Suprapubic skin (tissue), 4 donors: ENCODE data around the gene EFTUD2. TPM values are rescaled to one million over a fixed set of nuclear protein-coding genes. Genes with fewer than 3 reads are reported as not detected.

Experiments
- DNase-seq, 2 donors: peaks; one replicate each; pipeline ENCODE4 v3.0.0-alpha.2; 2019; ENCODE audit warnings: low spot score in 2 of 2
- H3K27ac ChIP-seq: fragments of 200-600 bp; sonication (generic); one replicate; pipeline ENCODE4 v1.5.1; 2019
- H3K27me3 ChIP-seq: fragments of 200-600 bp; sonication (generic); one replicate; pipeline ENCODE4 v1.5.1; 2019
- H3K36me3 ChIP-seq: fragments of 200-600 bp; sonication (generic); one replicate; pipeline ENCODE4 v1.5.1; 2019
- H3K4me1 ChIP-seq: fragments of 200-600 bp; sonication (generic); one replicate; pipeline ENCODE4 v1.5.1; 2019
- H3K4me3 ChIP-seq: fragments of 200-600 bp; sonication (generic); one replicate; pipeline ENCODE4 v1.5.1; 2019; ENCODE audit warnings: mild to moderate bottlenecking
- H3K9me3 ChIP-seq: fragments of 200-600 bp; sonication (generic); one replicate; pipeline ENCODE4 v1.5.1; 2019
- EP300 ChIP-seq: sonication (generic); formaldehyde crosslinking; IDR thresholded peaks from one replicate; pipeline ENCODE4 v1.6.1; 2017; ENCODE audit warnings: antibody characterized with exemption
- POLR2A ChIP-seq, 2 donors: fragments of 450-650 bp; IDR thresholded peaks; one replicate each; pipeline ENCODE4 v1.6.1; 2017; ENCODE audit warnings: antibody characterized with exemption in 2 of 2, mild to moderate bottlenecking in 2 of 2, moderate library complexity in 2 of 2
- POLR2AphosphoS5 ChIP-seq, 3 donors: sonication (generic); formaldehyde crosslinking; IDR thresholded peaks; one replicate each; pipeline ENCODE4 v1.6.1; 2017; ENCODE audit warnings: antibody characterized with exemption in 3 of 3
- WGBS: methylation state at CpG from one replicate; pipeline ENCODE4 v1.1.5; 2018; 5-methylcytosine and 5-hydroxymethylcytosine counted together
- total RNA-seq, 4 donors: library from RNA; depleted of rRNA; stranded (reverse); fragments of >200 nt; gene quantifications; one replicate each; pipeline ENCODE4 v1.1.0, GENCODE V29; 2016
- TF ChIP-seq, protein P1 (sequence below), 2 donors: fragments of 200-600 bp in 1 of 2; fragments of 450-650 bp in 1 of 2; sonication (generic) in 1 of 2; IDR thresholded peaks; one replicate each; pipeline ENCODE4 v1.5.1; 2016 to 2019; ENCODE audit warnings: antibody characterized with exemption in 2 of 2, mild to moderate bottlenecking in 1 of 2, moderate library complexity in 1 of 2

Gene EFTUD2
- total RNA-seq, 4 donors from 2014 or later = 46.6 to 114 (median 94.7) TPM

DNA sequence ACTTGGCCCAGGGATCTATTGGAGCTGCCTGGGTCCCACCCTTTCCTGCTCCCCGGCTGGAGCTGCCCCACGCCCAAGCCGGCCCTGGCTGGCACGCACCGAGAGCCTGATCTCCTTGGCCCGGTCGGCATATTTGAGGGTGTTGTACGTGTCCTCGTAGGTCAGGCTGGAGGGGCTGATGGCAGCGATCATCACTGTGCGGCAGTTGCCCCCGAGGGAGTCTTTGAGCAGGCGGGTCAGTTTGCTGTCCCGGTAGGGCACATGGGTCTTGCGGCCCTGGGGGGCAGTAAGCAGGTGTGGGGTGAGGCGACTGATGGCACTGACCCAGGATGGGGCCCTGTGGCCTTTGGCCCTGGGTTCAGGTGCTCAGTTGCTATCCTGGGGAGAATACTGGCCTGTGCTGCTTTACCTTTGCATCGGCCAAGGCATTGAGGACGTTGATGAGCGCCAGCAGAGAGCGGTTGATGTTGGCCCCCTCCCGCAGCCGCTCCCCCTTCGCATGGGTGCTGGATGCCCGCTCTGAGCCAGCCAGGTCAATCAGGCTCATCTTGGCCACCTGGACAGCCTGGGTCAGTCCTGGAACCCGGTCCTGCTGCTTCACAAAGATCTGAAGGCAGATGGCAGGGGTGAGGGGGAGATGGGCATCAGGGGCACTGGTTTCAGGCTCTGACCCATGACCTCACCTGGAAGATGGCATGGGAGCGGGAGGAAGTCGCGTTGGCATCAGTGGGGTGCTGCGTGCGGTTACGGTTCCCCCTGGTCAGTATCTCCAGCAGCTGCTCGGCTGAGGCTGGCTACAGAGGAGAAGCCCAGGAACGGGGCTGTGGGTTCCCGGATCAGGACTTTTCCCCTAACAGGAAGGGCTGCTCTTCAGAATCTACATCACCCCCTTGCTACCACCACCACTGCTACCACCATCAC, 34.8 kb upstream of the EFTUD2 start:
- WGBS = 97% methylated on average over 26 of the region's 34 CpGs
- Histone ChIP-seq H3K4me1 (no peaks in the 10 kb centered on the region), H3K36me3 (no peaks in the 10 kb centered on the region), H3K27ac (no peak overlapping the region), H3K27me3 (no peaks in the 10 kb centered on the region), H3K9me3 (no peaks in the 10 kb centered on the region), H3K4me3 (no peak overlapping the region)
- peak in 1 of 2 donors; percentile 44 for DNase-seq
- TF ChIP-seq EP300 = no peak
- TF ChIP-seq, protein P1, sequence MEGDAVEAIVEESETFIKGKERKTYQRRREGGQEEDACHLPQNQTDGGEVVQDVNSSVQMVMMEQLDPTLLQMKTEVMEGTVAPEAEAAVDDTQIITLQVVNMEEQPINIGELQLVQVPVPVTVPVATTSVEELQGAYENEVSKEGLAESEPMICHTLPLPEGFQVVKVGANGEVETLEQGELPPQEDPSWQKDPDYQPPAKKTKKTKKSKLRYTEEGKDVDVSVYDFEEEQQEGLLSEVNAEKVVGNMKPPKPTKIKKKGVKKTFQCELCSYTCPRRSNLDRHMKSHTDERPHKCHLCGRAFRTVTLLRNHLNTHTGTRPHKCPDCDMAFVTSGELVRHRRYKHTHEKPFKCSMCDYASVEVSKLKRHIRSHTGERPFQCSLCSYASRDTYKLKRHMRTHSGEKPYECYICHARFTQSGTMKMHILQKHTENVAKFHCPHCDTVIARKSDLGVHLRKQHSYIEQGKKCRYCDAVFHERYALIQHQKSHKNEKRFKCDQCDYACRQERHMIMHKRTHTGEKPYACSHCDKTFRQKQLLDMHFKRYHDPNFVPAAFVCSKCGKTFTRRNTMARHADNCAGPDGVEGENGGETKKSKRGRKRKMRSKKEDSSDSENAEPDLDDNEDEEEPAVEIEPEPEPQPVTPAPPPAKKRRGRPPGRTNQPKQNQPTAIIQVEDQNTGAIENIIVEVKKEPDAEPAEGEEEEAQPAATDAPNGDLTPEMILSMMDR (IDR thresholded peaks at IDR 0.05) = no peak
- TF ChIP-seq POLR2A (IDR thresholded peaks at IDR 0.05) = no peak
- TF ChIP-seq POLR2AphosphoS5 (IDR thresholded peaks at IDR 0.05) = no peak

DNA sequence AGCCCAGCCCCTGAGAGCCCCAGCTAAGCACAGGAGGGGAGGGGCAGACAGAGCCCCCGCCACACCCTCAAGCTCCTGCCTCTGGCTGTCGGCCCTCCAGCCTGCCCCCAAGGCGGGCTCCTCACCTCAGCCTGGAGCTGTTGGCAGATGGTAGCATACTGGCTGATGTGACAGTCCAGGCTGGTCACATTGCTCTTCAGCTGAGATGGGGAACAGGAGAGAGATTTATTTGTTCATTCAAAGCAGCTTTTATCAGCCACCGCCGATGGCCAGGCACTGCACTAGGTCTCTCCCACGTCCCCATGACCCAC, 33.5 kb upstream of the EFTUD2 start:
- Histone ChIP-seq H3K36me3 (no peaks in the 10 kb centered on the region), H3K4me3 (no peak overlapping the region), H3K27me3 (no peaks in the 10 kb centered on the region), H3K4me1 (no peaks in the 10 kb centered on the region), H3K27ac (no peak overlapping the region), H3K9me3 (no peaks in the 10 kb centered on the region)
- TF ChIP-seq, protein P1 (IDR thresholded peaks at IDR 0.05) = no peak
- TF ChIP-seq POLR2A (IDR thresholded peaks at IDR 0.05) (no peak), POLR2AphosphoS5 (IDR thresholded peaks at IDR 0.05) (no peak), EP300 (no peak)
- DNase-seq = no peak
- WGBS = 87% methylated on average over 6 of the region's 6 CpGs

DNA sequence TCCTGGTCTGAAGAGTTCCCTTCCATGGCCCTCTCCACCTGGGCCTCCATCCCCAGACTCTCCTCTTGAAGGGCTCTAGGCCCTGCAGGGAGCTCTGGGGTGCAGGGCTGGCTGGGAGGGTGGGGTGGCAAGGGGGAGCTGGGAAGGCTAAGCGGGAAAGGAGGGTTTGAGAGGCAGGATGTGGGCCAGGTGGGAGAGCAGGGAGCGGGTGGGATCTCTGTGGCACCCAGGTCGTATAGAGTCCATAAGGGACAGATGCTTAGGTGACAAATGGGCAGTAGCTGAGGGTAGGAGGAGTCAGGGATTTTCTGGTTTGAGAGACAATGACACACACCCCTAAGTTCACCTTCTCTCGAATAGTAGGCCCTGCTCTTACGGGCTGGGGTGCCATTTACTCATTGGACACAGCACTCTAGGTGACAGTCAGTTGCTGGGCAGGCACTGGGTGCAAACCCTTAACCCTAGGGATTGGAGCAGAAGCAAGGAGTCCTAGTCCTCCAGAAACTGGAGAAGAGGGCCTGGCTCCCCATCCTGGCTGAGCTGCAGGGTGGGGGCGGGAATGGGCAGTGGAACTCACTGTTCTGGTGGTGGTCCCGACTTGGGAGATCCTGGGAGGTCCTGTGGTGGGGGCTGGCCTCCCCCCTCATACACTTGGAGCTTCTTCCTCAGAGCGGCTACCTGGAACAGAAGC, 33.0 kb upstream of the EFTUD2 start:
- Histone ChIP-seq H3K4me1 (no peaks in the 10 kb centered on the region), H3K27me3 (no peaks in the 10 kb centered on the region), H3K4me3 (no peak overlapping the region), H3K36me3 (no peaks in the 10 kb centered on the region), H3K27ac (no peak overlapping the region), H3K9me3 (no peaks in the 10 kb centered on the region)
- 88% methylated on average over 5 of the region's 8 CpGs for WGBS
- no peak for TF ChIP-seq EP300
- no peak for TF ChIP-seq POLR2AphosphoS5 (IDR thresholded peaks at IDR 0.05)
- TF ChIP-seq, protein P1 (IDR thresholded peaks at IDR 0.05) = no peak
- TF ChIP-seq POLR2A (IDR thresholded peaks at IDR 0.05) = no peak
- no peak for DNase-seq

DNA sequence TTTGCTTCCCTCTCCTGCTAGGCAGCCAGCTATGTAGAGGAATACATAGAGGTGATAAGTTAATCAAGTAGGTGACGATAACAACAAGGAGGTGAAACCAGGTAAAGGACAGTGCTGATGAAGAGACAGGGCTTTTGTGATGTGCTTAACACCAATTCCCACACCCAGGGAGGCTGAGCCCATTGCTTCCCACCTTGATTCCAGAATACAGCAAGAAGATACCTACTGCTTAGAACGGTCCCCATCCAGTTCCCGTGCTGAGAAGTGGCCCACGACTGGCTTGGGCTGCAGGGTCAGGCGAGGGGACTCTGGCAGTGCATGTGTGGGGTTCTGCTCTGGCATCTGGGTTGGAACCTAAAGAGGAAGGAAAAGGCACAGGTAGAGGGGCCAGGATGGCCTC, 32.1 kb upstream of the EFTUD2 start:
- no peaks in the 10 kb centered on the region for H3K9me3 ChIP-seq
- DNase-seq = no peak
- TF ChIP-seq POLR2A (IDR thresholded peaks at IDR 0.05) (no peak), EP300 (no peak), POLR2AphosphoS5 (IDR thresholded peaks at IDR 0.05) (no peak)
- TF ChIP-seq, protein P1 (IDR thresholded peaks at IDR 0.05) = no peak
- H3K4me1 ChIP-seq = no peaks in the 10 kb centered on the region
- H3K36me3 ChIP-seq = no peaks in the 10 kb centered on the region
- 94% methylated on average over 5 of the region's 5 CpGs for WGBS
- no peaks in the 10 kb centered on the region for H3K27me3 ChIP-seq
- no peak overlapping the region for H3K27ac ChIP-seq
- no peak overlapping the region for H3K4me3 ChIP-seq

DNA sequence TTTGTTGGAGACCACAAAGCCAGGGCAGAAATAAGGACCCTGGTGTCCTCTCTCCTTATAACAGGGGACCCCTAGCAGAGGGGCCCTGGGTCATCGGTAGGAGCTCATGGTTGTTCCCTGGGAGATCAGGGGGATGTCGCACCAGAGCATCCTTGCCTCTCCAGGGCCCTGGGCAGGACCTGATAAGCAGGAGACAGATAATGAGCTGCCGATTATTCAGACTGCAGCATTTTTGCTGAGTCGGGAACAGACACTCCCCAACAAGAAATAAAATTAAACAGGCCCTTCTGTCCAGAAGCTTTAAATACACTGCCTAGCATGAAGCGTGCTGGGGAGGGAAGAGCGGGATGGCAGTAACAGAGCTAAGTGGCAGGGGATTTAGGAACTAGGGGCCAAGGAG, 31.4 kb upstream of the EFTUD2 start:
- Histone ChIP-seq H3K4me3 (no peak overlapping the region), H3K4me1 (no peaks in the 10 kb centered on the region), H3K27me3 (no peaks in the 10 kb centered on the region), H3K9me3 (no peaks in the 10 kb centered on the region), H3K27ac (no peak overlapping the region), H3K36me3 (no peaks in the 10 kb centered on the region)
- 85% methylated on average over 6 of the region's 6 CpGs for WGBS
- TF ChIP-seq POLR2AphosphoS5 (IDR thresholded peaks at IDR 0.05) = no peak
- TF ChIP-seq, protein P1 (IDR thresholded peaks at IDR 0.05) = no peak
- no peak for TF ChIP-seq POLR2A (IDR thresholded peaks at IDR 0.05)
- no peak for TF ChIP-seq EP300
- DNase-seq = no peak
